ENCODE measurements around the gene RAB3B. TPM values are rescaled to one million over a fixed set of nuclear protein-coding genes. Genes with fewer than 3 reads are reported as not detected.
"Not testable (repeated sequence)": the region's sequence is repeated elsewhere in the genome, so short reads cannot be mapped to it uniquely, and the experiment has no call there.

RAB3B gene
- total RNA-seq, 1 donor from 2014 or later, result 0.07 TPM

- no peak for DNase-seq (ENCODE audit: low spot score)
- intact Hi-C loops (cut with micrococcal nuclease), result no loop called here
- no peak overlapping the region for H3K4me3 Mint-ChIP-seq (ENCODE audit: low read depth)
- no peak overlapping the region for H3K27ac Mint-ChIP-seq
- H3K36me3 Mint-ChIP-seq (ENCODE audit: low read depth), result no peaks in the 10 kb centered on the region
- H3K27me3 Mint-ChIP-seq (ENCODE audit: low read depth), result peaks cover 23% of the 10 kb centered on the region
- no peaks in the 10 kb centered on the region for H3K4me1 Mint-ChIP-seq (ENCODE audit: low read depth)
- H3K9me3 Mint-ChIP-seq, result no peaks in the 10 kb centered on the region
Observed at GRCh38 chr1:52007215-52008002, 16.9 kb upstream of the RAB3B start.

GRCh38 chr1:52006081-52006553 is 15.6 kb upstream of the RAB3B start:
- H3K4me1 Mint-ChIP-seq (ENCODE audit: low read depth); H3K27ac Mint-ChIP-seq; intact Hi-C loops (cut with micrococcal nuclease); H3K36me3 Mint-ChIP-seq (ENCODE audit: low read depth); H3K9me3 Mint-ChIP-seq; H3K4me3 Mint-ChIP-seq (ENCODE audit: low read depth); DNase-seq (ENCODE audit: low spot score): not testable (repeated sequence)
- H3K27me3 Mint-ChIP-seq (ENCODE audit: low read depth), result peaks cover 23% of the 10 kb centered on the region

GRCh38 chr1:52005548-52005947 is 15.0 kb upstream of the RAB3B start:
- H3K36me3 Mint-ChIP-seq (ENCODE audit: low read depth); intact Hi-C loops (cut with micrococcal nuclease); H3K4me1 Mint-ChIP-seq (ENCODE audit: low read depth); H3K4me3 Mint-ChIP-seq (ENCODE audit: low read depth); DNase-seq (ENCODE audit: low spot score); H3K9me3 Mint-ChIP-seq; H3K27ac Mint-ChIP-seq: not testable (repeated sequence)
- peaks cover 23% of the 10 kb centered on the region for H3K27me3 Mint-ChIP-seq (ENCODE audit: low read depth)

GRCh38 chr1:52003877-52004276 is 13.4 kb upstream of the RAB3B start:
- intact Hi-C loops (cut with micrococcal nuclease), result no loop called here
- Mint-ChIP-seq H3K27ac (no peak overlapping the region), H3K27me3 (ENCODE audit: low read depth) (peaks cover 22% of the 10 kb centered on the region), H3K36me3 (ENCODE audit: low read depth) (no peaks in the 10 kb centered on the region), H3K4me1 (ENCODE audit: low read depth) (no peaks in the 10 kb centered on the region), H3K9me3 (no peaks in the 10 kb centered on the region), H3K4me3 (ENCODE audit: low read depth) (no peak overlapping the region)
- no peak for DNase-seq (ENCODE audit: low spot score)

- H3K27ac Mint-ChIP-seq, result no peak overlapping the region
- H3K4me1 Mint-ChIP-seq (ENCODE audit: low read depth), result no peaks in the 10 kb centered on the region
- H3K4me3 Mint-ChIP-seq (ENCODE audit: low read depth), result no peak overlapping the region
- H3K27me3 Mint-ChIP-seq (ENCODE audit: low read depth), result peaks cover 24% of the 10 kb centered on the region
- no peaks in the 10 kb centered on the region for H3K36me3 Mint-ChIP-seq (ENCODE audit: low read depth)
- intact Hi-C loops (cut with micrococcal nuclease), result loop anchor here (1.0 kb wide), 1 partner anchor 105 kb away; no protein-coding TSS in a partner anchor
- DNase-seq (ENCODE audit: low spot score), result peak; percentile 29
- no peaks in the 10 kb centered on the region for H3K9me3 Mint-ChIP-seq
Observed at GRCh38 chr1:52002038-52002917, 11.8 kb upstream of the RAB3B start.

GRCh38 chr1:51998701-51999100 is 8.2 kb upstream of the RAB3B start:
- Mint-ChIP-seq H3K9me3 (no peaks in the 10 kb centered on the region), H3K4me3 (ENCODE audit: low read depth) (no peak overlapping the region), H3K4me1 (ENCODE audit: low read depth) (no peaks in the 10 kb centered on the region), H3K36me3 (ENCODE audit: low read depth) (no peaks in the 10 kb centered on the region), H3K27ac (no peak overlapping the region), H3K27me3 (ENCODE audit: low read depth) (peaks cover 23% of the 10 kb centered on the region)
- intact Hi-C loops (cut with micrococcal nuclease), result no loop called here
- no peak for DNase-seq (ENCODE audit: low spot score)

- H3K4me1 Mint-ChIP-seq (ENCODE audit: low read depth), result no peaks in the 10 kb centered on the region
- H3K27ac Mint-ChIP-seq, result no peak overlapping the region
- peaks cover 26% of the 10 kb centered on the region for H3K27me3 Mint-ChIP-seq (ENCODE audit: low read depth)
- H3K36me3 Mint-ChIP-seq (ENCODE audit: low read depth), result no peaks in the 10 kb centered on the region
- no peak for DNase-seq (ENCODE audit: low spot score)
- H3K9me3 Mint-ChIP-seq, result no peaks in the 10 kb centered on the region
- intact Hi-C loops (cut with micrococcal nuclease), result no loop called here
- H3K4me3 Mint-ChIP-seq (ENCODE audit: low read depth), result no peak overlapping the region
Observed at GRCh38 chr1:51997974-51998382, 7.5 kb upstream of the RAB3B start.

- H3K9me3 Mint-ChIP-seq, result no peaks in the 10 kb centered on the region
- DNase-seq (ENCODE audit: low spot score), result no peak
- intact Hi-C loops (cut with micrococcal nuclease), result no loop called here
- no peaks in the 10 kb centered on the region for H3K36me3 Mint-ChIP-seq (ENCODE audit: low read depth)
- H3K4me3 Mint-ChIP-seq (ENCODE audit: low read depth), result peak overlapping the region; percentile 59
- peaks cover 60% of the 10 kb centered on the region for H3K27me3 Mint-ChIP-seq (ENCODE audit: low read depth)
- H3K27ac Mint-ChIP-seq, result no peak overlapping the region
- peaks cover 7% of the 10 kb centered on the region for H3K4me1 Mint-ChIP-seq (ENCODE audit: low read depth)
Observed at GRCh38 chr1:51989582-51990477, 670 bp downstream of the RAB3B start.

- Mint-ChIP-seq H3K27ac (no peak overlapping the region), H3K27me3 (ENCODE audit: low read depth) (peaks cover 55% of the 10 kb centered on the region), H3K36me3 (ENCODE audit: low read depth) (no peaks in the 10 kb centered on the region), H3K9me3 (no peaks in the 10 kb centered on the region), H3K4me3 (ENCODE audit: low read depth) (no peak overlapping the region), H3K4me1 (ENCODE audit: low read depth) (peaks cover 7% of the 10 kb centered on the region)
- intact Hi-C loops (cut with micrococcal nuclease), result no loop called here
- no peak for DNase-seq (ENCODE audit: low spot score)
Observed at GRCh38 chr1:51988254-51988653, 2.2 kb downstream of the RAB3B start.

- Mint-ChIP-seq H3K27me3 (ENCODE audit: low read depth) (peaks cover 40% of the 10 kb centered on the region), H3K36me3 (ENCODE audit: low read depth) (no peaks in the 10 kb centered on the region), H3K4me1 (ENCODE audit: low read depth) (peaks cover 7% of the 10 kb centered on the region), H3K9me3 (no peaks in the 10 kb centered on the region), H3K27ac (no peak overlapping the region), H3K4me3 (ENCODE audit: low read depth) (no peak overlapping the region)
- intact Hi-C loops (cut with micrococcal nuclease), result no loop called here
- DNase-seq (ENCODE audit: low spot score), result no peak
Observed at GRCh38 chr1:51986718-51987117, 3.8 kb downstream of the RAB3B start.

- intact Hi-C loops (cut with micrococcal nuclease), result no loop called here
- no peak for DNase-seq (ENCODE audit: low spot score)
- H3K27me3 Mint-ChIP-seq (ENCODE audit: low read depth), result peaks cover 15% of the 10 kb centered on the region
- H3K36me3 Mint-ChIP-seq (ENCODE audit: low read depth), result no peaks in the 10 kb centered on the region
- no peaks in the 10 kb centered on the region for H3K9me3 Mint-ChIP-seq
- H3K4me1 Mint-ChIP-seq (ENCODE audit: low read depth), result no peaks in the 10 kb centered on the region
- H3K27ac Mint-ChIP-seq, result no peak overlapping the region
- H3K4me3 Mint-ChIP-seq (ENCODE audit: low read depth), result no peak overlapping the region
Observed at GRCh38 chr1:51982161-51982560, 8.3 kb downstream of the RAB3B start.

GRCh38 chr1:51981555-51981954 is 8.9 kb downstream of the RAB3B start:
- no peaks in the 10 kb centered on the region for H3K36me3 Mint-ChIP-seq (ENCODE audit: low read depth)
- no peaks in the 10 kb centered on the region for H3K4me1 Mint-ChIP-seq (ENCODE audit: low read depth)
- H3K27ac Mint-ChIP-seq, result no peak overlapping the region
- no peaks in the 10 kb centered on the region for H3K9me3 Mint-ChIP-seq
- intact Hi-C loops (cut with micrococcal nuclease), result no loop called here
- peaks cover 10% of the 10 kb centered on the region for H3K27me3 Mint-ChIP-seq (ENCODE audit: low read depth)
- no peak overlapping the region for H3K4me3 Mint-ChIP-seq (ENCODE audit: low read depth)
- DNase-seq (ENCODE audit: low spot score), result no peak
